Adrenal gland (tissue), 12 donors: ENCODE results near the gene ZNF792. TPM values are rescaled to one million over a fixed set of nuclear protein-coding genes. Genes with fewer than 3 reads are reported as not detected.
A peak's percentile ranks its signal among the peaks of the same experiment; 100 is the strongest.
"Not testable (repeated sequence)": the region's sequence is repeated elsewhere in the genome, so short reads cannot be mapped to it uniquely, and the experiment has no call there.

ENCODE experiments used
- DNase-seq, 7 donors: peaks; one replicate each; pipeline ENCODE4 v3.0.0-alpha.2; 2019 to 2020
- H3K27ac ChIP-seq, 5 donors: fragments of 200-600 bp; sonication (generic) in 4 of 5; 1 replicate in 3 of 5; 2 replicates in 2 of 5; pipeline versions ENCODE4 v1.5.1 to v1.8.0; 2016 to 2020; ENCODE audit warnings: mild to moderate bottlenecking in 1 of 5
- H3K27me3 ChIP-seq: fragments of 200-600 bp; 2 replicates; pipeline ENCODE4 v1.8.0; 2021
- H3K36me3 ChIP-seq, 2 donors: fragments of 200-600 bp; replicated peaks in 1 of 2; 1 replicate in 1 of 2; 2 replicates in 1 of 2; pipeline versions ENCODE4 v1.5.1 to v1.8.0; 2018 to 2022
- H3K4me1 ChIP-seq, 2 donors: fragments of 200-600 bp; replicated peaks in 1 of 2; 1 replicate in 1 of 2; 2 replicates in 1 of 2; pipeline versions ENCODE4 v1.5.1 to v1.8.0; 2018 to 2021
- H3K4me3 ChIP-seq, 4 donors: fragments of 200-600 bp; sonication (generic) in 3 of 4; one replicate each; pipeline ENCODE4 v1.5.1; 2016 to 2018
- H3K9me3 ChIP-seq, 3 donors: fragments of 200-600 bp; sonication (generic) in 1 of 3; replicated peaks in 1 of 3; 1 replicate in 2 of 3; 2 replicates in 1 of 3; pipeline versions ENCODE4 v1.5.1 to v1.8.0; 2016 to 2021
- POLR2A ChIP-seq, 2 donors: fragments of 450-650 bp; IDR thresholded peaks; one replicate each; pipeline ENCODE4 v1.6.1; 2017; ENCODE audit warnings: antibody characterized with exemption in 2 of 2, mild to moderate bottlenecking in 2 of 2, moderate library complexity in 1 of 2
- WGBS, 4 donors: extraction: QIAGEN DNeasy Blood & Tissue Kit in 2 of 4; methylation state at CpG; one replicate each; pipeline versions ENCODE4 v1.1.5 to v1.1.7; 2013 to 2017; 5-methylcytosine and 5-hydroxymethylcytosine counted together
- intact Hi-C, 2 donors: fragments of 100-400 bp; cut with DNase I; formaldehyde crosslinking; loops; one replicate each; pipeline versions ENCODE4 v1.14.1 to v1.15.0; 2022 to 2023
- polyA plus RNA-seq, 3 donors: library from polyadenylated mRNA; stranded (reverse); fragments of 200-250 nt in 2 of 3; fragments of 350-450 nt in 1 of 3; fragmentation: Illumina TruSeq in 1 of 3; extraction: RNeasy Lipid Tissue Mini Kit (QIAGEN cat#74804) in 1 of 3; gene quantifications; one replicate each; pipeline ENCODE4 v1.2.3, GENCODE V29; 2013 to 2014
- total RNA-seq, 9 donors: library from RNA; depleted of rRNA in 4 of 9; stranded (reverse); fragments of >200 nt in 4 of 9; fragments of 120-200 nt in 1 of 9; fragmentation: NEBNext Ultra II Directional in 1 of 9; extraction: Animal tissue kit (Norgen Biotek cat#: 25700) in 1 of 9; gene quantifications; one replicate each; pipeline versions ENCODE4 v1.1.0 to v1.2.4, GENCODE V29; 2013 to 2023
- TF ChIP-seq, protein P1 (sequence below), 6 experiments: fragments of 450-650 bp in 4 of 6; fragments of 200-600 bp in 2 of 6; sonication (generic) in 1 of 6; IDR thresholded peaks; 1 replicate in 5 of 6; 2 replicates in 1 of 6; pipeline versions ENCODE4 v1.5.1 to v1.8.0; 2016 to 2021; ENCODE audit warnings: antibody characterized with exemption in 6 of 6, mild to moderate bottlenecking in 2 of 6, moderate library complexity in 1 of 6
- donor health status: healthy with polysubstance abuse.
- donor health status: Bipolar disorder and iron deficiency.
- donor health status: DM: yes; HTN: yes; CAD: no.
- donor health status: DM: no; HTN: no; CAD: no.
- donor health status: DM: no; HTN: no; CAD: no.
- donor health status: DM: yes; HTN: yes; CAD: no.

ZNF792 gene
- total and polyA plus RNA-seq, 12 donors: 0.61 to 8.4 (median 6.5) TPM

DNA sequence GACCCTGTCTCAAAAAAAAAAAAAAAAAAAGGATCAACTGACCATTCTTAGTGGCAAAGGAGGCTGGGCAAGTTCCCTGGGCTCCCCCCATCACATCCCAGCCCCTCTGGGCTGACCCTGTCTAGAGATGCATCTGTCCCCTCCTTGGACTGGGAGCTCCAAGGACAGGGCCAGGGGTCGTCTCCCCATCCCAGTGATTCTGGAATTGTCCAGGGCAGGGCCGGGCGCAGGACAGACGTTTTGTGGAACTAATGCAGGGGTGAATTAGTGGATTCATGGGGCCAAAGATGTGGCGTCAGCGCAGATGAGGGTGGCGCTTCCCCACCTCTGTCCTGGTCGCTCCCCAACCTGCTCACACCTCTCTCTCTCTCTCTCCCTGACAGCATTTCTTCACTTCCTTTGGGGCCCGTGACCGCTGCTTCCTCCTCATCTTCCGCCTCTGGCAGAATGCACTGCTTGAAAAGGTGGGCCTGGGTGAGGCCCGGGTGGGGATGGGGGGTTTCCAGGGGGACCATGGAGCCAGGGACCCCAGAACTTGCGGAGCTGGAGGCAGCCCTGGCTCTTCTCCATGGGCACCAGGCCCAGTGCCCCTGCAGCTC, 47.2 kb upstream of the ZNF792 start:
- no peak for TF ChIP-seq POLR2A (IDR thresholded peaks at IDR 0.05)
- TF ChIP-seq, protein P1, sequence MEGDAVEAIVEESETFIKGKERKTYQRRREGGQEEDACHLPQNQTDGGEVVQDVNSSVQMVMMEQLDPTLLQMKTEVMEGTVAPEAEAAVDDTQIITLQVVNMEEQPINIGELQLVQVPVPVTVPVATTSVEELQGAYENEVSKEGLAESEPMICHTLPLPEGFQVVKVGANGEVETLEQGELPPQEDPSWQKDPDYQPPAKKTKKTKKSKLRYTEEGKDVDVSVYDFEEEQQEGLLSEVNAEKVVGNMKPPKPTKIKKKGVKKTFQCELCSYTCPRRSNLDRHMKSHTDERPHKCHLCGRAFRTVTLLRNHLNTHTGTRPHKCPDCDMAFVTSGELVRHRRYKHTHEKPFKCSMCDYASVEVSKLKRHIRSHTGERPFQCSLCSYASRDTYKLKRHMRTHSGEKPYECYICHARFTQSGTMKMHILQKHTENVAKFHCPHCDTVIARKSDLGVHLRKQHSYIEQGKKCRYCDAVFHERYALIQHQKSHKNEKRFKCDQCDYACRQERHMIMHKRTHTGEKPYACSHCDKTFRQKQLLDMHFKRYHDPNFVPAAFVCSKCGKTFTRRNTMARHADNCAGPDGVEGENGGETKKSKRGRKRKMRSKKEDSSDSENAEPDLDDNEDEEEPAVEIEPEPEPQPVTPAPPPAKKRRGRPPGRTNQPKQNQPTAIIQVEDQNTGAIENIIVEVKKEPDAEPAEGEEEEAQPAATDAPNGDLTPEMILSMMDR (IDR thresholded peaks at IDR 0.05): no peak
- H3K36me3 ChIP-seq: peaks cover 0 to 57% of the 10 kb centered on the region in 2 donors
- no peak overlapping the region for H3K4me3 ChIP-seq
- H3K4me1 ChIP-seq: peaks cover 27 to 44% of the 10 kb centered on the region in 2 donors
- no peaks in the 10 kb centered on the region for H3K9me3 ChIP-seq
- H3K27me3 ChIP-seq: no peaks in the 10 kb centered on the region
- peak in 1 of 7 donors; percentile 27 for DNase-seq
- H3K27ac ChIP-seq: no peak overlapping the region
- intact Hi-C loops: loop anchor here (2.0 to 5.0 kb wide), 2 partner anchors 34 to 39 kb away; no protein-coding TSS in a partner anchor
- WGBS, 4 donors: 68 to 83% (median 80%) methylated on average over 8 to 13 of the region's 13 CpGs

GRCh38 chr19:35009424-35010415, 45.7 kb upstream of the ZNF792 start:
- Histone ChIP-seq H3K27me3 (no peaks in the 10 kb centered on the region), H3K4me1 (peaks cover 41 to 57% of the 10 kb centered on the region in 2 donors), H3K36me3 (peaks cover 0 to 44% of the 10 kb centered on the region in 2 donors), H3K4me3 (no peak overlapping the region), H3K27ac (peak overlapping the region in 2 of 5 donors; percentile 29 to 48), H3K9me3 (no peaks in the 10 kb centered on the region)
- 83 to 87% (median 85%) methylated on average over 35 to 36 of the region's 36 CpGs for WGBS, 4 donors
- DNase-seq: peak in 2 of 7 donors; percentile 17 to 21
- intact Hi-C loops: loop anchor here (2.0 to 5.0 kb wide), 2 partner anchors 33 to 37 kb away; no protein-coding TSS in a partner anchor
- TF ChIP-seq POLR2A (IDR thresholded peaks at IDR 0.05): no peak
- TF ChIP-seq, protein P1 (IDR thresholded peaks at IDR 0.05): no peak

GRCh38 chr19:35008891-35009341, 44.9 kb upstream of the ZNF792 start:
- peak overlapping the region in 3 of 5 donors; percentile 29 to 48 (median 31) for H3K27ac ChIP-seq
- 72 to 83% (median 82%) methylated on average over 9 to 12 of the region's 12 CpGs for WGBS, 4 donors
- no peaks in the 10 kb centered on the region for H3K9me3 ChIP-seq
- intact Hi-C loops: no loop called here
- H3K4me3 ChIP-seq: no peak overlapping the region
- peaks cover 49 to 65% of the 10 kb centered on the region in 2 donors for H3K4me1 ChIP-seq
- H3K36me3 ChIP-seq: peaks cover 0 to 36% of the 10 kb centered on the region in 2 donors
- H3K27me3 ChIP-seq: no peaks in the 10 kb centered on the region
- TF ChIP-seq, protein P1 (IDR thresholded peaks at IDR 0.05): no peak
- no peak for TF ChIP-seq POLR2A (IDR thresholded peaks at IDR 0.05)
- DNase-seq: peak in 1 of 7 donors; percentile 14

- peaks cover 54 to 67% of the 10 kb centered on the region in 2 donors for H3K4me1 ChIP-seq
- WGBS, 4 donors: 92 to 97% (median 96%) methylated on average over 8 of the region's 8 CpGs
- H3K27ac ChIP-seq: peak overlapping the region in 3 of 5 donors; percentile 30 to 81 (median 73)
- intact Hi-C loops, DNase-seq, H3K4me3 ChIP-seq, H3K9me3 ChIP-seq, H3K27me3 ChIP-seq: not testable (repeated sequence)
- peaks cover 0 to 32% of the 10 kb centered on the region in 2 donors for H3K36me3 ChIP-seq
Measured at GRCh38 chr19:35007427-35007826, 43.4 kb upstream of the ZNF792 start.
